Liver (tissue), 3 donors: ENCODE data around the gene SPZ1.

ENCODE experiments used
- ATF3 ChIP-seq: IDR thresholded peaks from 2 replicates; pipeline ENCODE4 v1.6.1; 2016; ENCODE audit warnings: antibody characterized with exemption
- CTCF ChIP-seq: fragments of 150-350 bp; IDR thresholded peaks from 2 replicates; pipeline ENCODE4 v1.5.1; 2017; ENCODE audit warnings: improper control_type of control experiment, low read depth, low read length; ENCODE audit not compliant: missing input control
- FOXA1 ChIP-seq: IDR thresholded peaks from 2 replicates; pipeline ENCODE4 v1.6.1; 2016; ENCODE audit warnings: antibody characterized with exemption
- GABPA ChIP-seq, 2 donors: IDR thresholded peaks in 1 of 2; conservative IDR thresholded peaks in 1 of 2; 2 replicates each; pipeline ENCODE4 v1.6.1; 2016; ENCODE audit warnings: antibody characterized with exemption in 2 of 2, mild to moderate bottlenecking in 1 of 2, moderate library complexity in 1 of 2
- HNF4G ChIP-seq: IDR thresholded peaks from 2 replicates; pipeline ENCODE4 v1.6.1; 2016; ENCODE audit warnings: antibody characterized with exemption
- JUND ChIP-seq, 2 donors: IDR thresholded peaks; 2 replicates each; pipeline ENCODE4 v1.6.1; 2016; ENCODE audit warnings: antibody characterized with exemption in 2 of 2
- MAX ChIP-seq: IDR thresholded peaks from 2 replicates; pipeline ENCODE4 v1.6.1; 2016; ENCODE audit warnings: antibody characterized with exemption
- RAD21 ChIP-seq, 2 donors: IDR thresholded peaks; 2 replicates each; pipeline ENCODE4 v1.6.1; 2016; ENCODE audit warnings: antibody characterized with exemption in 2 of 2, mild to moderate bottlenecking in 2 of 2
- REST ChIP-seq: IDR thresholded peaks from 2 replicates; pipeline ENCODE4 v1.6.1; 2016; ENCODE audit warnings: antibody characterized with exemption, mild to moderate bottlenecking
- RXRA ChIP-seq, 2 donors: IDR thresholded peaks; 2 replicates each; pipeline ENCODE4 v1.6.1; 2017 to 2018; ENCODE audit warnings: antibody characterized with exemption in 2 of 2, mild to moderate bottlenecking in 1 of 2
- SP1 ChIP-seq: IDR thresholded peaks from 2 replicates; pipeline ENCODE4 v1.6.1; 2018; ENCODE audit warnings: antibody characterized with exemption, mild to moderate bottlenecking
- YY1 ChIP-seq: IDR thresholded peaks from 2 replicates; pipeline ENCODE4 v1.6.1; 2016; ENCODE audit warnings: antibody characterized with exemption, mild to moderate bottlenecking
- ZBTB33 ChIP-seq: IDR thresholded peaks from 2 replicates; pipeline ENCODE4 v1.6.1; 2016; ENCODE audit warnings: antibody characterized with exemption
- donor health status: healthy.
- donor health status: healthy.

GRCh38 chr5:80302636-80303035 lies 17.2 kb upstream of the SPZ1 start:
- TF ChIP-seq CTCF: no peak
- TF ChIP-seq SP1: no peak
- no peak for TF ChIP-seq JUND (IDR thresholded peaks at IDR 0.05)
- no peak for TF ChIP-seq FOXA1
- TF ChIP-seq MAX: no peak
- no peak for TF ChIP-seq GABPA (IDR thresholded peaks at IDR 0.05 in 1 of 2, conservative IDR thresholded peaks at IDR 0.05 in 1 of 2)
- TF ChIP-seq RXRA (IDR thresholded peaks at IDR 0.05): no peak
- no peak for TF ChIP-seq ATF3
- no peak for TF ChIP-seq YY1
- TF ChIP-seq REST: no peak
- TF ChIP-seq RAD21 (IDR thresholded peaks at IDR 0.05): no peak
- no peak for TF ChIP-seq HNF4G
- TF ChIP-seq ZBTB33: no peak
